Measurements from ENCODE around the gene C16orf92. TPM values are rescaled to one million over a fixed set of nuclear protein-coding genes. Genes with fewer than 3 reads are reported as not detected.

Gene C16orf92
- total RNA-seq, 1 experiment from 2014 or later = not detected

DNA sequence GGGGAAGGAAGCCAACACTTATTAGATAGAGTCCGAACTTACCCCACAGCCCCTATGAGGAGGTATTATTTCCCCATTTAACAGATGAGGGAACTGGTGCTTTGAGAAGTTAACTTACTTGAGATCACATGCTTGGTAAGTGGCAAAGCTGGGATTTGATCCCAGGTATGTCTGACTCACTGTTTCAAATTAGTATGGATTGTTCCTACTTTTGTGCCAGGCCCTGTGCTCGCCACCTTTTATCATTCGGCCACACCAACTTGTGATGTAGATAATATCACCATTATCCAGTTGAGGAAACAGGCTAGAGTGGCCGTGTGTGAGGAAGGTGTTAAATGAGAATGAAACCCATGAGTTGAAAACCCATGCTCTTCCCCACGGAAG lies 38.2 kb upstream of the C16orf92 start:
- Histone ChIP-seq H3K9me3 (replicated peaks) (no peaks in the 10 kb centered on the region), H3K4me3 (no peak overlapping the region), H3K27me3 (no peaks in the 10 kb centered on the region), H3K27ac (no peak overlapping the region), H3K4me1 (no peaks in the 10 kb centered on the region), H3K36me3 (peaks cover 29% of the 10 kb centered on the region)
- DNase-seq = no peak

DNA sequence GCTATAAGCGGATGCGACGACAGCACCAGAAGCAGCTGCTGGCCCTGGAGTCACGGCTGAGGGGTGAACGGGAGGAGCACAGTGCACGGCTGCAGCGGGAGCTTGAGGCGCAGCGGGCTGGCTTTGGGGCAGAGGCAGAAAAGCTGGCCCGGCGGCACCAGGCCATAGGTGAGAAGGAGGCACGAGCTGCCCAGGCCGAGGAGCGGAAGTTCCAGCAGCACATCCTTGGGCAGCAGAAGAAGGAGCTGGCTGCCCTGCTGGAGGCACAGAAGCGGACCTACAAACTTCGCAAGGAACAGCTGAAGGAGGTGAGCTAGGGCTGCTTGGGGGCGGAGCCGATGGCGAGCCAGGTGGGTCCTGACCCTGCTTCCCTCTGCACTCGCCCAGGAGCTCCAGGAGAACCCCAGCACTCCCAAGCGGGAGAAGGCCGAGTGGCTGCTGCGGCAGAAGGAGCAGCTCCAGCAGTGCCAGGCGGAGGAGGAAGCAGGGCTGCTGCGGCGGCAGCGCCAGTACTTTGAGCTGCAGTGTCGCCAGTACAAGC lies 37.7 kb upstream of the C16orf92 start:
- no peak overlapping the region for H3K4me3 ChIP-seq
- H3K27ac ChIP-seq = no peak overlapping the region
- no peaks in the 10 kb centered on the region for H3K27me3 ChIP-seq
- no peak for DNase-seq
- H3K4me1 ChIP-seq = no peaks in the 10 kb centered on the region
- peaks cover 28% of the 10 kb centered on the region for H3K36me3 ChIP-seq
- no peaks in the 10 kb centered on the region for H3K9me3 ChIP-seq (replicated peaks)

DNA sequence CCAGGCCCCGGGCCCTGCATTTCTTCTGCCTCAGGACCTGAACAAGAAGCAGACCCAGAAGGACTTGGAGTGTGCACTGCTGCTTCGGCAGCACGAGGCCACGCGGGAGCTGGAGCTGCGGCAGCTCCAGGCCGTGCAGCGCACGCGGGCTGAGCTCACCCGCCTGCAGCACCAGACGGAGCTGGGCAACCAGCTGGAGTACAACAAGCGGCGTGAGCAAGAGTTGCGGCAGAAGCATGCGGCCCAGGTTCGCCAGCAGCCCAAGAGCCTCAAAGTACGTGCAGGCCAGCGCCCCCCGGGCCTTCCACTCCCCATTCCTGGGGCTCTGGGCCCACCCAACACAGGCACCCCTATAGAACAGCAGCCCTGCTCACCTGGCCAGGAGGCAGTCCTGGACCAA lies 36.8 kb upstream of the C16orf92 start:
- no peaks in the 10 kb centered on the region for H3K4me1 ChIP-seq
- no peaks in the 10 kb centered on the region for H3K9me3 ChIP-seq (replicated peaks)
- H3K4me3 ChIP-seq = no peak overlapping the region
- H3K27me3 ChIP-seq = no peaks in the 10 kb centered on the region
- no peak overlapping the region for H3K27ac ChIP-seq
- DNase-seq = no peak
- peaks cover 29% of the 10 kb centered on the region for H3K36me3 ChIP-seq

DNA sequence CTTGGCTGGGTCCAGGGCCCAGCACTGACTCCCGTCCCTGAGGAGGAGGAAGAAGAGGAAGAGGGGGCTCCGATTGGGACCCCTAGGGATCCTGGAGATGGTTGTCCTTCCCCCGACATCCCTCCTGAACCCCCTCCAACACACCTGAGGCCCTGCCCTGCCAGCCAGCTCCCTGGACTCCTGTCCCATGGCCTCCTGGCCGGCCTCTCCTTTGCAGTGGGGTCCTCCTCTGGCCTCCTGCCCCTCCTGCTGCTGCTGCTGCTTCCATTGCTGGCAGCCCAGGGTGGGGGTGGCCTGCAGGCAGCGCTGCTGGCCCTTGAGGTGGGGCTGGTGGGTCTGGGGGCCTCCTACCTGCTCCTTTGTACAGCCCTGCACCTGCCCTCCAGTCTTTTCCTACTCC lies 36.1 kb upstream of the C16orf92 start:
- no peak overlapping the region for H3K4me3 ChIP-seq
- no peaks in the 10 kb centered on the region for H3K4me1 ChIP-seq
- DNase-seq = no peak
- H3K36me3 ChIP-seq = peaks cover 31% of the 10 kb centered on the region
- H3K27ac ChIP-seq = no peak overlapping the region
- no peaks in the 10 kb centered on the region for H3K27me3 ChIP-seq
- H3K9me3 ChIP-seq (replicated peaks) = no peaks in the 10 kb centered on the region

DNA sequence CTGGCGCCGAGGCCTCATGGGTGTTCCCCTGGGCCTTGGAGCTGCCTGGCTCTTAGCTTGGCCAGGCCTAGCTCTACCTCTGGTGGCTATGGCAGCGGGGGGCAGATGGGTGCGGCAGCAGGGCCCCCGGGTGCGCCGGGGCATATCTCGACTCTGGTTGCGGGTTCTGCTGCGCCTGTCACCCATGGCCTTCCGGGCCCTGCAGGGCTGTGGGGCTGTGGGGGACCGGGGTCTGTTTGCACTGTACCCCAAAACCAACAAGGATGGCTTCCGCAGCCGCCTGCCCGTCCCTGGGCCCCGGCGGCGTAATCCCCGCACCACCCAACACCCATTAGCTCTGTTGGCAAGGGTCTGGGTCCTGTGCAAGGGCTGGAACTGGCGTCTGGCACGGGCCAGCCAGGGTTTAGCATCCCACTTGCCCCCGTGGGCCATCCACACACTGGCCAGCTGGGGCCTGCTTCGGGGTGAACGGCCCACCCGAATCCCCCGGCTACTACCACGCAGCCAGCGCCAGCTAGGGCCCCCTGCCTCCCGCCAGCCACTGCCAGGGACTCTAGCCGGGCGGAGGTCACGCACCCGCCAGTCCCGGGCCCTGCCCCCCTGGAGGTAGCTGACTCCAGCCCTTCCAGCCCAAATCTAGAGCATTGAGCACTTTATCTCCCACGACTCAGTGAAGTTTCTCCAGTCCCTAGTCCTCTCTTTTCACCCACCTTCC lies 35.5 kb upstream of the C16orf92 start:
- DNase-seq = no peak
- H3K27ac ChIP-seq = no peak overlapping the region

DNA sequence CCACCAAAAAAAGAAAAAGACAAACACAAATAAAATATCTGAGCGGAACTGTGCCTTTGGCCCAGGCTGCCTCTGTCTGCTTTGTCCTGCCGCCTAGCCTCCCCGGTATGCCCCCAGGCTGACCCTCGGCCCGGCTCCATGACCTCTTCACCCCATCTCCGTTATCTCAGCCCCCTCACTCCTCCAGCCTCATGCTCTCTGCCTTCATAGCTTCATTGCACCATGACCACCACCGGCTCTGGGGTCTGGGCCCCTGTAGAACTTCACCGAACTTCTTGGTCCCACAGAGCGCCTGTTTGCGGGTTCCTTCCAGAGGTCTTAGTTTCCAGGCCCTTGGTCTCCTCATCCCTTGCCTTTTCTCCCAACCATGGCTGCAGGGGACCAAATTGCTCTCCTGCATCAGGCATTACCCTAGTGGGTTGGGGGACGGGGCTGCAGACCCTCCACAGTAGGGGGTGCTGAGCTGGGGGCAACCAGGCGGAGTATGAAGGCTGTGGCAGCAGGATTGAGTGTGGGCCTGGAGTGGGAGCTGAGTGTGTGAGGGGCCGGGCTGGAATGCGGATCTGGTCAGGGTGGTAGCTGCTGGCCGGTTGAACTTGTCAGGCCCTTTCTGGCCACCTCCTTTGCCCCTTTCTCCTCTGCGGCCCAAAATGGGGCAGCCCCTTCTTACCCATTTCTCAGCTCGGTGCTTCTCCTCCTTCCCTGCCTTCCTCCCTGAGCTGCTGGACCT lies 34.5 kb upstream of the C16orf92 start:
- no peak for DNase-seq
- Histone ChIP-seq H3K4me3 (no peak overlapping the region), H3K36me3 (peaks cover 25% of the 10 kb centered on the region), H3K9me3 (replicated peaks) (no peaks in the 10 kb centered on the region), H3K27ac (no peak overlapping the region), H3K4me1 (no peaks in the 10 kb centered on the region), H3K27me3 (no peaks in the 10 kb centered on the region)

More for the DNA sequence above, 35.5 kb upstream of the C16orf92 start:
- no peaks in the 10 kb centered on the region for H3K9me3 ChIP-seq (replicated peaks)
- peaks cover 28% of the 10 kb centered on the region for H3K36me3 ChIP-seq
- H3K4me3 ChIP-seq = no peak overlapping the region
- H3K4me1 ChIP-seq = no peaks in the 10 kb centered on the region
- no peaks in the 10 kb centered on the region for H3K27me3 ChIP-seq

DNA sequence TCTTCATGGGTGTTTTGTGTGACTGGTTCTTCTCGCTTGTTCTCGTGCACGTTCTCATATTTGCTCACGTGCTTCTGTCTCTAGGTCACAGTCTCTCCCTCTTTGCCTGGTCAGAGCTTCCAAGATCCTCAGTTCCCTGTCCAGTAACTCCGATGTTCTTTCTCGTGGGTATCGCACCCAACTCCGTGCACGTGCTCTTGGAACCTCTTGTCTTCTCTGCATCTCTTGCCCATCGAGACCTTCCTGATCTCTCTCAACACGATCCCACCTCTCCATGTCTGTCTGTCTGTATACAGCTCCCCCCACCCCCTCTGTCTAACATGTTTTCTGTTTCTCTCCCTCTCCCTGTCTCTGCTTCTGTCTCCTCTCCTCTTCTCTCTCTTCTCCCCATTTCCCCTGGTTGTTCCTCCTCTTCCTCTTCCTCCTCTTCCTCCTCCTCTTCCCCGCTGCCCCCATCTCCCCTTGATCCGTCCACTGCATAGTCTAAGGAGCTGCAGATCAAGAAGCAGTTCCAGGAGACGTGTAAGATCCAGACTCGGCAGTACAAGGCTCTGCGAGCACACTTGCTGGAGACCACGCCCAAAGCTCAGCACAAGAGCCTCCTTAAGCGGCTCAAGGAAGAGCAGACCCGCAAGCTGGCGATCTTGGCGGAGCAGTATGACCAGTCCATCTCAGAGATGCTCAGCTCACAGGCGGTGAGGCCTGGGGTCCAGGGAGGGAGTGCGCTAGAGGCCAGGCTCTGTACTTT lies 33.7 kb upstream of the C16orf92 start:
- no peaks in the 10 kb centered on the region for H3K9me3 ChIP-seq (replicated peaks)
- H3K4me1 ChIP-seq = no peaks in the 10 kb centered on the region
- peaks cover 21% of the 10 kb centered on the region for H3K36me3 ChIP-seq
- no peaks in the 10 kb centered on the region for H3K27me3 ChIP-seq
- no peak for DNase-seq
- H3K4me3 ChIP-seq = no peak overlapping the region
- no peak overlapping the region for H3K27ac ChIP-seq

DNA sequence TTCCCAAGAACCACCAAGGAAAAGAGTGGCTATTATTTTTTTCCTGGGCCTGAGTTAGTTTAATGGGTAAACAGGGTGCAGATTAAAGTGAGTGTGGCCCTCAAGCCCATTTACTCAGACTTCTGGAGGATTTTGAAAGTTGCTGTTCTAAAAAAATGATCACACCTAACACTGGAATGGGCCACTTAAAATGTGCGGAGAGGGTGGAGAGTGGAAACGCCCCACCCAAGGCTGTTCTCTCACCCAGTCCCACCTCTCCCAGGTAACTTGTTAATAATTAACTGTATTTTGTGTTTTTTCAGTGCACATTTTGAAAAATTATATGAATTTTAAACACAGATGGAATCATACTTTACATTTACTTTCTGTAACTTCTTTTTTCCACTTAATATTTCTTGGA lies 33.0 kb upstream of the C16orf92 start:
- Histone ChIP-seq H3K27ac (no peak overlapping the region), H3K9me3 (replicated peaks) (no peaks in the 10 kb centered on the region), H3K27me3 (no peaks in the 10 kb centered on the region), H3K36me3 (peaks cover 15% of the 10 kb centered on the region), H3K4me1 (no peaks in the 10 kb centered on the region), H3K4me3 (no peak overlapping the region)
- DNase-seq = no peak

DNA sequence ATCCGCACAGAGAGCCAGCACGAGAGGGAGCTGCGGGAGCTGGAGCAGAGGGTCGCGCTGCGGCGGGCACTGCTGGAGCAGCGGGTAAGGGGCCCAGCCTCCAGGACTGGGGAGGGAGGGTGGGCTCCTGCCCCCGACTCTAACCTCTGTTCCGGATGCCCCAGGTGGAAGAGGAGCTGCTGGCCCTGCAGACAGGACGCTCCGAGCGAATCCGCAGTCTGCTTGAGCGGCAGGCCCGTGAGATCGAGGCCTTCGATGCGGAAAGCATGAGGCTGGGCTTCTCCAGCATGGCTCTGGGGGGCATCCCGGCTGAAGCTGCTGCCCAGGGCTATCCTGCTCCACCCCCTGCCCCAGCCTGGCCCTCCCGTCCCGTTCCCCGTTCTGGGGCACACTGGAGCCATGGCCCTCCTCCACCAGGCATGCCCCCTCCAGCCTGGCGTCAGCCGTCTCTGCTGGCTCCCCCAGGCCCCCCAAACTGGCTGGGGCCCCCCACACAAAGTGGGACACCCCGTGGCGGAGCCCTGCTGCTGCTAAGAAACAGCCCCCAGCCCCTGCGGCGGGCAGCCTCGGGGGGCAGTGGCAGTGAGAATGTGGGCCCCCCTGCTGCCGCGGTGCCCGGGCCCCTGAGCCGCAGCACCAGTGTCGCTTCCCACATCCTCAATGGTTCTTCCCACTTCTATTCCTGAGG lies 32.0 kb upstream of the C16orf92 start:
- no peak overlapping the region for H3K4me3 ChIP-seq
- no peaks in the 10 kb centered on the region for H3K27me3 ChIP-seq
- no peak for DNase-seq
- H3K27ac ChIP-seq = no peak overlapping the region
- no peaks in the 10 kb centered on the region for H3K4me1 ChIP-seq
- peaks cover 9% of the 10 kb centered on the region for H3K36me3 ChIP-seq
- no peaks in the 10 kb centered on the region for H3K9me3 ChIP-seq (replicated peaks)

DNA sequence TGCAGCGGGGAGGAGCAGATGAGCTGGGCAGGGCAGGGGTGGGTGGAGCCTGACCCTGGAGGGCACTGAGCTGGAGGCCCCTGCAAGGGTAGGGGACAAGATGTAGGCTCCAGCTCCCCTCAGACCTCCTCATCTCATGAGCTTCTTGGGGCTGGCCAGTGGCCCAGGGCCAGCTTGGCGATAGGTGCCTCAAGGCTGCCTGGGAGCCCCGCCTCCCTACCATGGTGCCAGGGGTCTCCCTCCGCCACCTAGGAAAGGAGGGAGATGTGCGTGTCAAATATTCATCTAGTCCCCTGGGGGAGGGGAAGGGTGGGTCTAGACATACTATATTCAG lies 31.5 kb upstream of the C16orf92 start:
- Histone ChIP-seq H3K4me1 (no peaks in the 10 kb centered on the region), H3K36me3 (peaks cover 9% of the 10 kb centered on the region)

DNA sequence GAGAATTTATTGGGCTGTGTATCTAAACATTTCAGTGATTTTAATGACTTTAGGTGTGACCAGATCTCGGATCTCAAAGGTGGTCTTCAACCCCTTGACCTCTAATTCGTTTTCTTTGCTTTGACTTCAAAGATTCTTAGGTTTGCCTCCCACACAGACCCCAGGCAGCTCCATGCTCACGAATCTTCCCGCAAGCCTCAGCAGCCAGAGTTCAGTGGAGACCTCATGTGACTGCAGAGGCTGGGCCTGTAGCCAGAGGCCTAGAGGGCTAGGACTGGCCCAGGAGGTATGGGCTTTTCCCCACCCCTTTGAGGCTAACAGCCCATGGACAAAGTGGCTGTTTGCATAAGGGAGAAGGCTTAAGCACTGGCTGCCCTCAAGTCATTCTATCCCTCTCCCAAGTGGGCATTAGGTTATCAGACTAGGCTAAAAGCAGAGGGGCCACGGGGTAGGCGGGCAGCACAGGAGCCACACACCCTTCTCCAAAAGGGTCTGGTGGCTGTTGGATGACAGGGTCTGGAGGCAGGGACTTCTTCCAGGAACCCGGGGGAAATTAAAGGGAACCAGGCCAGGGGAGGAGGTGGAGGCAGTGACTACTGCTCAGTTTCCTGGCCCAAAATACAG lies 30.5 kb upstream of the C16orf92 start:
- Histone ChIP-seq H3K36me3 (peaks cover 9% of the 10 kb centered on the region), H3K4me1 (no peaks in the 10 kb centered on the region), H3K4me3 (no peak overlapping the region), H3K27me3 (no peaks in the 10 kb centered on the region), H3K27ac (no peak overlapping the region), H3K9me3 (replicated peaks) (no peaks in the 10 kb centered on the region)
- no peak for DNase-seq

More for the DNA sequence above, 31.5 kb upstream of the C16orf92 start:
- Histone ChIP-seq H3K27me3 (no peaks in the 10 kb centered on the region), H3K27ac (no peak overlapping the region), H3K4me3 (no peak overlapping the region), H3K9me3 (replicated peaks) (no peaks in the 10 kb centered on the region)
- DNase-seq = no peak

DNA sequence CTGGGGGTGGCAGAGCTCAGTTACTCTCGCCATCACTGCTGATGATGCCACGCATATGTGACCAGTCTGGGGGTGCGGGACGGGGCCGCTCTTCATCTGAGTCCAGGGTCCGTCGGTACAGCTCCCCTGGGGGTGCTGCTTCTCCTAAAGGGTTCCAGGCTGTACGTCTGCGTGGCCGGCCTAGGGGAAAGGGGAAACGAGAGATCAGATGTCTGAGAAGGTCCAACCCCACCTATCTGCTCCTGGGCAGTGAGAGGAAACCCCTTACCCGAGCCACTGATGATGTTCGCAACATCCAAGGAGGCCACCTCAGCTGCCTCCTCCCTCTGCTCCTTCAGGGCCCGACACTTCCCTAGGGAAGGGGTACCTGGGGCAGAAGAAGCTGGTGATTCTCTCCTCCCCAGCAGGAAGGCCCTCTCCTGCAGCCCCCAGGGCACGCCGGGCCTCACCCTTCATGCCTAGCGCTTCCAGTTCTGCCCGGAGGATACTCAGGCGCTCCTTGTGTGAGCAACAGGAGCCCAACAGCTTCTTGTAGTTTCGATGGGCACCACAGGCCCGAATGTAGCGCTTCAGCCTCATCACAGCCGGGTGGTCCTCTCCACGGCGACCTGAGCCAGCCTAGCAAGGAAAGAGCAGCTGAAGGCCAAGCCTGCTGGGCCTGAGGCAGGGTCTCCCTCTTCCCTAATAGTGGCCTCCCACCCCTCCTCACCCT lies 29.7 kb upstream of the C16orf92 start:
- H3K36me3 ChIP-seq = peaks cover 9% of the 10 kb centered on the region

DNA sequence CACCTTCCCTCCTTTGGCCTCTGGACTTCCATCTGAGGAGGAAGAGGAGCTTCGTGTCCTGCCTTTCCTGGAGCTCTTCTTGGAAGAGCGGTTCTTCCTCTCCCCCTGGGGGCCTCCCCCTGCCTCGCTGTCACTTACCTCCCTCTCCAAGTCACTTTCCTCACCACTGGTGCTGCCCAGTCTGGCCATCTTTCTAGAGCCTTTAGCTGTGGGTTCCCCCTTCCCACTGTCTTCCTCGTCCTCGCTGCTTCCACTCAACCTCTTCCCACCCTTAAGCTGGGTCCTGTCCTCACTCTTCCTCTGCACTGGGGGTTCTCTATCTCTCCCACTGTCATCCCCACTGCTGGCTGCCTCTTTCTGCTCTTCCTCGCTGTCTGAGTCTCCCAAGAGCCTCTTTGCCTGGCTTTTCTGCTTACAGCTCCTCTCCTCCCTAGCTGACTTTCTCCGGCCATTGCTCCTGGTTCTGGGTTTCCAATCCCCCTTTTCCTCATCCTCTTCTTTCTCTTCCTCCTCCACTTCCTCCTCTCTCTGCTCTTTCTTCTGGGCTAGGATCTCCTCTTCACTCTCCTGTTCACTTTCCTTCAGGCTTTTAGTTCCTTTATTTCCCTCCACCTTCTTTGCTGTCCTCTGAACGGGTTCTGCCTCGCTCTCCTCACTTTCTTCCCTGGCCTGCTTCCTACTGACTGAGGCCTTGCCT lies 28.9 kb upstream of the C16orf92 start:
- Histone ChIP-seq H3K36me3 (peaks cover 9% of the 10 kb centered on the region), H3K9me3 (replicated peaks) (no peaks in the 10 kb centered on the region), H3K27me3 (no peaks in the 10 kb centered on the region), H3K27ac (no peak overlapping the region), H3K4me1 (no peaks in the 10 kb centered on the region), H3K4me3 (no peak overlapping the region)
- DNase-seq = no peak

More for the DNA sequence above, 29.7 kb upstream of the C16orf92 start:
- H3K4me1 ChIP-seq = no peaks in the 10 kb centered on the region
- H3K27me3 ChIP-seq = no peaks in the 10 kb centered on the region
- no peak overlapping the region for H3K27ac ChIP-seq
- H3K4me3 ChIP-seq = no peak overlapping the region
- no peak for DNase-seq
- no peaks in the 10 kb centered on the region for H3K9me3 ChIP-seq (replicated peaks)

All from SJCRH30 (cell line).